ENCODE results near the gene CEP128.

The CEP128 gene

DNA sequence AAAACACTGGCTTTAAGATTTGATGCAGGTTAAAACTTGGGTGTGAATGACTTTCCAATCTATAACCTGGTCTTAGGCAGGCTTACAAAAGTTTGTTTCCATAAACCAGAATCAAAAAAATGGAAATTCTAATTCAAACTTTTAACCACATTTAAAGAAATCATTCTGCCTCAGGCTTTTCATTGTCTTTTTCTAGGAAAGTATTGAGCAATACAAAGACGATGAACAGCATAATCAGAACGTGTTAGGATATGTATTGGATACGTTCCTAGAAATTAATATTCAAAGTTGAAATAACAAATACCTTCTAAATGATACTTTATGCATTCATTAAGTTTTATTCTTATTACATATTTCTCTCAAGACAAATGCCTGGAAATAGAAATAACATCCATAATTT lies 172.9 kb downstream of the CEP128 start:
- no peak for DNase-seq

DNA sequence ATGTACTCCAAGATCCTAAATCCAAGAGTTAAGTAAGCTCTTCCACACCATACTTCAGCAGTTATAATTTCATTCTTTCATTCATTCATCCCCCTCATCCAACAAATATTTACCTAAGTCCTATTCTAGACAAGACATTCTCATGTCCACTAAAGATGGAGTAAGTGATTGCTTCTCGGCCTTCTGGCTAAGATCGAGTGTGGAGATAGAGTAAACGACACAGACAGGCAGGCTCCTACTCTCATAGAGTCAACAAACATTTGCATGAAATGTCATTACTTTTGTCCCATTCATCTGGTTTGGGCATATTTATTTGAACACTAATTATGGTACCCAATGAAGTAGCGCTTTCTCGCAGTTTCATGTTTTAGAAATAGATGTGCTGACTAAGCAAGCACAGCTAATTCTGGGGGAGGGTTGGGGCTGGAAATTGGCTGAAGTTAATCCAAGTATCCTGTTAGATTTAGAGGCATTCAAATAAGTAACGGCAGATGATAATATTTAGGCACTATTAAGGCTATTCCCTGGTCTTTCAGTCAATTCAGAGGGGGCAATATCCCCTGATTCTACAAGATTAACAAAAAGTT lies 176.5 kb downstream of the CEP128 start:
- DNase-seq = no peak

DNA sequence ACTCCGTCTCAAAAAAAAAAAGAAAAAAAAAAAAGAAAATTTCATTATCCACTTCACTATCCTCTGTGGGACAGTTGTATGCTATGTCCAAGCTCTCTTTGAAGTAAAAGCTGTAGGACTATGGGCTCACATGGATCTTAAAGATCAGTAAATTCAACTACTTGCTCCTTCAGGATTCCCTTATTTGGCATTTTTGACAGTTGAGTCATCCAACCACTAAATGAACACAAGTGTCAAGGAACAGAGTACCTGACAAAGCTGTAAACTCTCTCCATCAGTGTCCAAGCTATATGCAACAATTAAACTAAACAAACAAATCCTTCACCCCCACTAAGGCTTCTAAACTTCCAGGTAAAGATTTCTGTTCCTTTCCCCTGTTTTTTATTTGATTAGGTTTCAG lies 177.0 kb downstream of the CEP128 start:
- no peak for DNase-seq

DNA sequence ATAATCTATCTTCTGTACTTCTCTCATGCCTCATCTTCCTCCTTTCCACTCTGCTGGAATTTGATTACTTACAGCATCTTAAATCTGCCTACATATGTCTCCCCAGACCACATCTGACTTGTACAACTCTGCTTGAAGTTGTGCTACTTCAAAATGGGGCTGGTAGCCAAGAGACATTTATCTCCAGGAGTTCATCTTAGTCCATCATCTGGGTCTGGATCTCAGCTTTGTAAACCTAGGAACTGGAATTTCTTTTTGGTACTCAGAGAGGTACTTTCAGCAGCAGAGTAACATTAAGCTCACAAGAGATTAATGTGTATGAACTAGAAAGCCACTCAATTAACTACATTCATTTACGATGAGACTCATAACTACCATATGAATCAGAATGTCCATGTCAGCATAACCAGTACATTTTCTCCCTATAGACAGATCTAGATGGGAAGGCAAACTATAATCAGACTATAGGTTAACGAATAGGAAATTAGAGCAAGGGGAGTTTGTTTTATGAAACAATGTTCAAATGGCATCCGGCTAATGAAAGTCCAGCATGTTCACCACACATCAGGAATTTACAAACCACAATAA lies 178.8 kb downstream of the CEP128 start:
- DNase-seq = no peak

DNA sequence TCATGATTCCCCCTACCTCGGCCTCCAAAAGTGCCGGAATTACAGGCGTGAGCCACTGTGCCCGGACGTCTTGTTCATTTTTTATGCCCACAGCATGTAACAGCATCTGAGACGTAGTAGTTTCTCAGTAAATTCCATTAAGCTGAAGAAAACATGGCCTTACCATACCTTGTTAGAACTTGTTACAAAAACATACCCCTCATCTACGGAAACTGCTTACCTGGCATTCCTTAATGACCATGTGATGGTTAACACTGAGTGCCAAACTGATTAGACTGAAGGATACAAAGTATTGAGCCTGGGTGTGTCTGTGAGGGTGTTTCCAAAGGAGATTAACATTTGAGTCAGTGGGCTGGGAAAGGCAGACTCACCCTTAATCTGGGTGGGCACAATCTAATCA lies 186.8 kb downstream of the CEP128 start:
- DNase-seq = no peak

DNA sequence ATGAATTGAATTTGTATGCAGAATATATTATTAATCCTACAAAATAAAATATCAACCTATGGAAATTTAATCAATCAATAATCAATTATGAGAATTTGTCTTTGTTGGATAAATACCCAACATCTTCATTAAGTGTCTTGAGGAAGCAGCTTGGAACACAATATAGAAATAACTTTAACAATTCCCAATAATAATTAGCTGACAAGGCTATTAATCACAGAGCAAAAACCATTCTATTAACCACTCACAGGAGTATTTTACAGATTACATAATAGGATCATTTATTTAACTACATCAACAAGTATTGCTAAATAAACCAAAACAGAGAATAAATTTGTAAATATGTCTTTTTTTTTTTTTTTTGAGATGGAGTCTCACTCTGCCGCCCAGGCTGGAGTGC lies 190.3 kb downstream of the CEP128 start:
- no peak for DNase-seq

DNA sequence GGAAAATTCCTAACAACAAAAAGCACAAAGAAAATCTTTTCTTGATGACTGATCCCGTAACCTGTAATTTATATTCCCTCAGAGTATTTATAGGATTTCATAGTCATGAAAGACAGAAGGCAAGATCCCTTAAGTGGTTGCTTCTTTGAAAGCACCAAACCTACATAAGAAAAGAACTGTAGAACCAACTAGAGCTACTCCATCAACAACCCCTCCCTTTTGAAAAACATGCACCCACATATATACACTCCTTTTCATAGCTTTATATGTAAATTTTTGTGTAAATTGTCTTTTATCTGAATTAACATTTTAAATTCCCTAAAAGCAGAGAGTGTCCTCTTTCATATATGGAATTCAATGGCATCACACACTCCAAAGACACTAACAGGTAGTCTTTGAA lies 215.3 kb downstream of the CEP128 start:
- no peak for DNase-seq

DNA sequence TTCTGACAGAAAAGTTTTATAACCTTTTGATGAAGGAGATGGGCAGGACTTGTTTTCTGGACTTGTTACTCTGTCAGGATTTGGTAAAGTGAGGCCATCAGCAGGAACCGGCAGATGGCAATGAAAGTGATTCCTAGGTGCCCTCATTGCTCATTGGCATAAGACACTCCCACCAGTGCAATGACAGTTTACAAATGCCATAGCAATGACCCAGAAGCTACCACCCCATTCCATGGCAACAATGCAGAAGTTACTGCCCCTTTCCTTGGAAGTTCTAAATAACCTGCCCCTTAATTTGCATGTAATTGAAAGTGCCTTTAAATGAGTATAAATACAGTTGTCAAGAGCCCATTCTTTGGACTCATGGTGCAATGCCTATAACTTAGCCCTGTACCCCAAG lies 222.6 kb downstream of the CEP128 start:
- DNase-seq = no peak

DNA sequence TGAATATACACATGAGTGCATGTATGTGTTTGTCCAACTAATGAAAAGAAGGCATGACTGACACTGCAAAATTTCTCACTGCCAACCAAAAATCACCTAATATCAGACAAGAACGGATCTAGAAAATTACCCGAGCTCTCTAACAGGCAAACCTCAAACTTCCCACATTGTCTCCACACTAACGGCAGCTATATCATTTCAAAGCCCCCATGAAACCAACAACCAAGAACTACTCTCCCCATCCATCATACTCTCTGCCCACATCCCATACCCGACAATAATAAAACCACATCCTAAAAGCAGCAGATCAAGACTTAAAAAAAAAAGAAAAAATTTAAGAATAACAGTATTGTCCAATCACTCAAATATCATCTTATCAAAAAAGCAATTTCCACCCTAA lies 227.1 kb downstream of the CEP128 start:
- no peak for DNase-seq

DNA sequence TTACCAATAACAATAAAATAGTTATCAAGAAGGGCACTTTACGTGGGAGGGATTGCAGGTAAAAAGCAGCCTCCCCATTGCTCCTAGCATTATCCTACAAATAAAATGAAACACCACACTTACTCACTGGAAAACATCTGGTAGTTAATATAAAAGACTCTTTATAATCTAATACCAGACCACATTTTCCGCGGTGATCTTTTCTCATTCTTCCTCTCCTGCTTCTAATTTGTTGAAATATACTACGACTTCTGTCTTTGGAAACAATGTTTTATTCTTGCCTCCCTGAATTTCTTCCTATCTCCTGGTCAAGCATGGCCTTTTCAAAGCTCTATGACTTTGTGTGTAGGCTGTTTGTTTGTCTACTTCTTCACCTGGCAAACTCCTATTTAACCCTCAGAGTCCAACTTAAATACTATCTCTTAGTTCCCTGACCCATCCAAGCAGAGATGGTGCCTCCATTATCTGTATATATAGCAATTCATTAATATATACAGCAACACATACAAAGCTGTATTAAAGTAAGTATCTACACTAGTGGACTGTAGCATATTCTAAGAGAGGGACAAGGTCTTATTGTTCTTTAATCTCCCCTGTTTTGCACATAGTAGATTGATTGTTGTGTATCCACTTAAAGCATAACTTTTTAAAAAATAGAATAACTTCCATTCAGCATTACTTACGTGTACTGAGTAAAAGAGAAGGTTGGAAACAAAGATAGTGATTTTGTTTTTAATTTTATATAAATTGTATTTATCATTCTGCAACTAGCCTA lies 228.3 kb downstream of the CEP128 start:
- DNase-seq = no peak

DNA sequence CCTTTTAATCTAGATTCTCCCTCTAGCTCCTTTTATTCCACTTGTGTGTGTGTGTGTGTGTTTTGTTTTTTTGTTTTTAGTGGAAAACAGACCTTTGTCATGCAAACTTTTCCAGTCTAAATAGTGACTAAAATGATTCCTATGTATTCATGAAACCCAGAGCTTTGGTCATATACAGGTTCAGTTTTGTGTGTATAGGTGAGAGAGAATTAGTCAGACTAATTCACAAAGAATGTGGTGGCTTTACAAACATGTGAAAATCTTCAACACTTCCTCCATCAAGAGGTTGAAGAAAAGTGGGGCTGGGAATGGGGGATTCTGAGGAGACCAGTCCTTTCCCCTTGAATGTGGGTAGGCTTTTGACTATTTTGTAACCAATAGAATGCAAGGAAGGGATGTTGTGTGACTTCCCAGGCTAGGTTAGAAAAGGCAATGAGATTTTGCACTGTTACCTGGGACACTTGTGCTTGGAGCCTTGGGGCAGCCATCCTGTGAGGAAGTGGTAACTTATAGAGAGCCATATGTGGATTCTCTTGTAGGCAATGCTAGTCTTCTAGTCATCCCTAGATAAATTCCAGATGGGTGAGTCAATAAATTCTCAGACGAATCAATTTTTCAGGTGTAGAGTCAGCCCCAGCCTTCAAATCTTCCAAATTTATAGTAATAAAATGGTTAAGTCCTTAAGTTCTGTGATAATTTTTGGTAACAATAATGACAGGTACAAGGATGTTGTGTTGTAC lies 236.1 kb downstream of the CEP128 start:
- DNase-seq = no peak

DNA sequence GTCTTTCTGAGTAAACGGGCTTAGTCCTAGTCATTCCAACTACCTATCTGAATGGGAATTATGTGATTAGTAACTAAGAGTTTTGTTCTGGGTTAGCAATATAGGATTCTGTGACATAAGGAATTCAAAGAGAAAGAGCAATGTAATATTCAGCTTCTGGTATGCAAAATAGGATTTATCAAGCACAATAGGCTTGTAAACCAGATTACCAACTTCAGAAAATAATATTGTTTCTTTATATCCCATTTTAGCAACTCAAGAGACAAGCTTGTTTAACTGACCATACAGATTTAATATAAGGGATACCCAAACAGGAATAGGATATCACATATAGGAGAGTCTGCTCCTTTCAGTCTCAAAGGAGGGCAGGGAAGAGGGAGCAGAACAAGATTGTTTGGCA lies 240.9 kb downstream of the CEP128 start:
- no peak for DNase-seq

DNA sequence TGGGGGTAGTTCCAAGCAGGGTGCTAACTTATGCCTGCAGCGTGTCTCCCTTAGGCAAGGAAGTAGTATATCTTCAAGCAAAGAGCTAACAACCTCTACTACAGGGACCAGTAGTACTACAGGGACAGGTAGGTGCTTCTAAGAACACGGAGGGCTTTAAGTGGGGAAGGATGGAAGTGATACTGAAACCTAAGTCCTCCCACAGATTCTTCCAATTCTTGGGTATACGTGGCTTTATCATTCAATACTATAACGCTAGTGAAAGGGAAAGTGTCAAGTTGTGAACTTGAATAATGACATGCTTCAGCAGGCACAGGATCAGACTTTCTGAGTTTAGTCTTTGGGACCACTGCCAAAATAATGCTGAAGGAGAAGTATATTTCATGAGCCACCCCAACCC lies 241.7 kb downstream of the CEP128 start:
- no peak for DNase-seq

DNA sequence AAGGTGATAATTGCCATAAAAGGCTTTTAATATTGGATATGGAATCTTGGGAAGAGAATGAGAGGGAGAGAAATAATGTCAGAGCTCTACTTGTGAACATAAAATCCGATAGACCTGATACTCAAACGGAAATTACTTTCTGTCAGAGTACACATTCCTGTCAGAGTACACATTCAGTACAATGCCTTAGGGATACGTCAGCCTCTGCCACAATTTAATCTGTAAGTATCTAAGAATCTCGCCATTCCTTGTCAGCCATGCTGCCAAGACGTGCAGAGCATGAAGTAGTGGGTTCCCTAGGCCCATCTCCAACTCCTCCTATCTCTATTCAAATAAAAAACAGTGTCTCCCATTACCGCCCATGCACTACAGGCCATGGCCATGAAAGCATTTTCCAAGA lies 242.6 kb downstream of the CEP128 start:
- DNase-seq = no peak

DNA sequence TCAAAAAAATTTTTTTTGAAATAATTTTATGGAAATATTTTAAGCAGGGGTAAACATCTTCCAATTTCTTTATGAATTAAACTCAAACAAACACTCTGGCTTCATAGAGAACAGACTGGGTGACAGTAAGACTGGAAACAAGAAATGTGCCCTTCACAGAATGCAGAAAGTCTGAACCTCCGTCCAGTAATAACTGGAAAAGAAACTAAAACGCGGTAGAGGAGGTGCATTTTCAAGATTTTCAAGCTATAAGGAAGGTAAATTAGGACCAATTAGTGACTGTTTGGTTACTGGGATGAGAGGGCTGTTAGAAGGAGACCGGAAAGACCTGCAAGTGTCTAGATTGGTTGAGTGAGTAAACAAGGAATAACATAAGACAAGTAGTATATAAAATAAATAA lies 245.7 kb downstream of the CEP128 start:
- no peak for DNase-seq

DNA sequence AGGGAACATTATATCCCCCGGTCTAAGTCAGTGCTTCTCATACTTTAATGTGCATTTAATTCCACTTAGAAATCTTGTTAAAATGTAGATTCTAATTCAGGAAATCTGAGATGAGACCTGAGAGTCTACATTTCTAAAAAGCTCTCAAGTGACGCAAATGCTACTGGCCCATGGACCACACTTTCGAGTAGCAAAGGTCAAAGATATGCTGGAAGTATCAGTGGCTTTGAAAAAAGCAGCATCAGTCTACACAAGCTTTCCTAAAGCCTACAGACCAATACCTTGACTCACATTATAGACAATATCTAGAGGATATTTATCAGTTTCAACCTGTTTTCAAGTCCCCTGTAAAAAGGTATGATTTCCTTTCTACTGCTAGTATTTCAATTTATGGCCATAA lies 248.6 kb downstream of the CEP128 start:
- no peak for DNase-seq

DNA sequence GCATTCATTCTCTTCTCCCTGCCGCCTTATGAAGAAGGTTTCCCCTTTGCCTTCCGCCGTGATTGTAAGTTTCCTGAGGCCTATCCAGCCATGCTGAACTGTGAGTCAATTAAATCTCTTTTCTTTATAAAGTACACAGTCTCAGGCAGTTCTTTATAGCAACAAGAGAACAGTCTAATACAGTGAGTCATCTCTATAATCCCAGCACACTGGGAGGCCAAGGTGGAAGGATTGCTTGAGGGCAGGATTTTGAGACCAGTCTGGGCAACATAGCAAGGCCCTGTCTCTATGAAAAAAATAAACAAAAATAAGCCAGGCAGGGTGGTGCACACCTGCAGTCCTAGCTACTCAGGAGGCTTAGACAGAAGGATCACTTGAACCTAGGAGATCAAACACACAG lies 259.9 kb downstream of the CEP128 start:
- DNase-seq = no peak

DNA sequence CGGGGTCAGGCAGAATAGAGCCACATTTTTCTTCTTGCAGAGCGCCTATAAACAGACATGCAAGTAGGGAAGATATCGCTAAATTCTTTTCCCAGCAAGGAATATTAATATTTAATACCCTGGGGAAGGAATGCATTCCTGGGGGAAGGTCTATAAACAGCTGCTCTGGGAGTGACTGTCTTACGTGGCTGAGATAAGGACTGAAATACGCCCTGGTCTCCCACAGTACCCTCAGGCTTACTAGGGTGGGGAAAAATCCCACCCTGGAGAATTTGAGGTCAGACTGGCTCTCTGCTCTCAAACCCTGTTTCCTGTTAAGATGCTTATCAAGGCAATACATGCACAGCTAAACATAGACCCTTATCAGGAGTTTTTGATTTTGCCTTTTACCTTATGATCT lies 262.3 kb downstream of the CEP128 start:
- DNase-seq = no peak

DNA sequence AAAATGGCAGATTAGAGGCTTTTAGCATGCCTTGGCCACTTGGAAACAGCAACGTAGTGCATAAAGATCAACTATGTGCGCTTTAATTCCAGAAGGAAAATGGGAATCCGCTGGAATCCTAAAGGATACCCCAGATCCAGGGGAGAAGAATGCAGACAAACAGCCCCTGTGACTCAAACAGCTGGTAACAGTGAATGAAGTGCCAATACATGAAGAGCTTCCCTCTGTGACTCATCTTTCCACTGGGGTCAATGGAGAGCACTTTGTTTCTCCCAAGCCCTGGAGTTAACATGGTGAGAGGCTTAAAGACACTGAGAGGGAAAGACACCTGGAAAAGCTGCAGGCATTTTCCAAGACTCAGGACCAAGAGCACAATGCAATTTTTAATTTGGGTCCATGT lies 263.1 kb downstream of the CEP128 start:
- DNase-seq = no peak

DNA sequence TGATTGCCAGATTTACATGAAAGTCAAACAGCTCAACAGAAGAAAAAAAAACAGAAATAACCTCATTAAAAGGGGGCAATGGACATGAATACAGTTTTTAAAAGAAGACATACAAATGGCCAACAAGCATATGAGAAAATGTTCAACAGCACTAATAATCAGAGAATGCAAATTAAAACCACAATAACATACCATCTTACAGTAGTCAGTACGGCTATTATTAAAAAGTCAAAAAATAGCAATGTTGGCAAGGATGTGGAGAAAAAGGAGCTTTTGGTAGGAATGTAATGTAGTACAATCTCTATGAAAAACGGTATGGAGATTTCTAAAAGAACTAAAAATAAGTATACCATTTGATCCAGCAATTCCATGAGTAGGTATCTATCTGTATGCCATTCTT lies 272.1 kb downstream of the CEP128 start:
- no peak for DNase-seq

DNA sequence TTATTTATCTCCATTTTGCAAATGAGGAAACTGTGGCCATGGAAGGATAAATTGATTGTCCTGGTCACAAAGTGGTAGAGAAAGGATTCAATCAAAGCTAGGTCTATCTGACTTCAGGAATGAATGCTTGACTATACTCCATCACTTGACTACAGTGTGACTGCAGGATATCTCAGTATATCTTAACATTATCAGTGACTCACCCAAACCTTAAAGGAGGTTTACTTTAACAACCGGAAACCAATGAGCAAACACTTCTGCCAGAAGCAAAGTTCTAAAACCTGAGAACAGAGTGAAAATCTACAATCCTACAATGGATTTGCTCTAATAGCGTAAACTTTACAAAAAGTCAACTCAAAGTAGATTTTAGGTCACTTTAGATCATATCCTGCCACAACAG lies 277.0 kb downstream of the CEP128 start:
- no peak for DNase-seq

DNA sequence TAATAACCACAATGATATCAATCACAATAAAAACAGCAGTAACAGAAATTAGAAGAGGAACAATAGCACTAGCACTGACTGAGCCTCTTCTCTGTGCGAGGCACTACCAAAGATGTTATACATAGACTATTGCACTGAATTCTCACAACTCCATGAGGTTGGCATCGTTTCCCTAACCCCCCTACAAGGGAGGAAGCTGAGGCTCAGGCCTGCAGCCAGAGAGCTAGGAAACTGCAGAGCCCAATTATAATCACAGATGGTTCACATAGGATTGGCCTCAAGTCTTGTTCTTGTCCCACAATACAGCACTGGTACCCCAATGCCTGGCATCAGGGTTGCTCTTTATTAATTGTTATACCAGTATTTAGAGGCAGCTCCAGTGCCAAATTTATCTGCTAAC lies 278.0 kb downstream of the CEP128 start:
- DNase-seq = no peak

DNA sequence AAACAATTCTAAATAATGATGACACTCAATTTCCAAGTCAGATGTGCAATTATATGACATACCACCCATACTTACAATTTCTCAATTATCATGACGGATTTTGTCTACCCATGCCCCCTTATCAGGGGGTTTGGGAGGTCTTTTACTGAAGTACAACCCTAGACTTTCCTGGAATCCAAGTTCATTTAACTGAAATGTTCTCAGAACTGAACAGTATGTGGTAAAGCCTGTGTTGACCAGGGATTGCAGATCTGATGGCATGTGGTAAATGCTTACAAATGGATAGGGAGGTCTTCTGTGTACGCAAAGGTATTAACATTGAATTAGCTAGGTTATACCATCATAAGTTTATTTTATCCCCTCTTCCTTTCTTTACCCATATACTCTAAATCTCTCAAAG lies 281.8 kb downstream of the CEP128 start:
- DNase-seq = no peak

DNA sequence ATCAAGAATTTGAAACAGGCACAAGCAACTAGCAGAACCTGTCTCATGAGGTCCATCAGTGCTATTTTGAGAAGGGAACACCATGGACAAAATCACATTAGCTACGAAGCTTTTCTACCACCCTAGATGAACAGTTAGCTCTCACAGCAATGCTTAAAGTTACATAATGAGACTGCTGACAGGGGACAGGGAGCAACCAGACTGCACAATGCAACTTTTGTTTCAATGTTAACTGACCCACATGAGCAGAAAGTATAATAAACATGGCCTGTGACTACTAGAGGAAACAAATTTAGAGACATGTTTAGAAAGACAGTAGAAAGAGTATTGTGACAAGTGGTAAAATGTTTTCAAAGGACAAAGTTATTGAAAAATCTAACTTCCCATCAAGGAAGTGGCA lies 282.8 kb downstream of the CEP128 start:
- DNase-seq = no peak

All from NCI-H146 (cell line).